Measurements from ENCODE around the gene HYDIN.

Gene HYDIN

DNA sequence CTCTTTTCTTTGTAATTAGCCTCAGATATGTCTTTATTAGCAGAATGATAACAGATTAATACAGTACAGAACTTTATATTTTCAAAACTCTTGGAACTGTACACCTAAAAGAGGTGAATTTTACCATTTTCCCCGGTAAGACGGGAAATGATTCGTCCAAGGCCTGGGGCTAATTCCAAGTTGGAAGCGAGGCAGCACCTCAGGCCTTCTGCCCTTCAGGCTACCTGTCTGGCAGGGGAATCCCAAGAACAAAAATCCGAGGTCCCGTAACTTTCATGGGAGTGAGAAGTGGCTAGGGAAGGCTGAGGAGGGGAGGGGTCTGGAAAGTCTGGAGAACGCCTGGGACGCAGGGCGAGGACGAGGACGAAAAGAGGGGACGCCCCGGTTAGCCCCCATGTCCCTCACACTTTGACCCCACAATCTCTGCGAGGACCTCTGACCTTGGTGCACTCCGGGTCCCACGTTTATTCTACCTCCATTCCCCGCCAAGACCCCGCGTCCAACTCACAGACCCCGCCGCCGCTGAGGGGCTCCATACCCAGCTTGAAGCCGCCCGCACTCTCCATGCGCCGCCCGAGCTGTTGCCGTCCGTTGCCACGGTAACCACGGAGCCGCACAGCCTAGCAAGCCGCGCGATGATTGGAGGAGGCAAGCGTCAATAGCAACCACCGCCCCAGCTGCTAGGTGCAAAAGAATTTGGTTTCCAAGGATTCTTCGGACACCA lies at the start of gene HYDIN:
Gene HYDIN (minus strand): TSS at position 601 of the 724 bp plus-strand sequence. CDS start 43,827 bp downstream, outside the sequence.
- H3K4me1 ChIP-seq (ENCODE audit: insufficient read depth, low read length, poor library complexity, severe bottlenecking), result no peaks in the 10 kb centered on the region
- H2AFZ ChIP-seq (ENCODE audit: low read length), result no peak within 1 kb of the TSS
- no peak within 1 kb of the TSS for H3K9ac ChIP-seq (ENCODE audit: low read depth, low read length, poor library complexity, severe bottlenecking)
- no peak for TF ChIP-seq EZH2phosphoT487 (IDR thresholded peaks at IDR 0.05; ENCODE audit: borderline replicate concordance)
- TF ChIP-seq, protein P1, sequence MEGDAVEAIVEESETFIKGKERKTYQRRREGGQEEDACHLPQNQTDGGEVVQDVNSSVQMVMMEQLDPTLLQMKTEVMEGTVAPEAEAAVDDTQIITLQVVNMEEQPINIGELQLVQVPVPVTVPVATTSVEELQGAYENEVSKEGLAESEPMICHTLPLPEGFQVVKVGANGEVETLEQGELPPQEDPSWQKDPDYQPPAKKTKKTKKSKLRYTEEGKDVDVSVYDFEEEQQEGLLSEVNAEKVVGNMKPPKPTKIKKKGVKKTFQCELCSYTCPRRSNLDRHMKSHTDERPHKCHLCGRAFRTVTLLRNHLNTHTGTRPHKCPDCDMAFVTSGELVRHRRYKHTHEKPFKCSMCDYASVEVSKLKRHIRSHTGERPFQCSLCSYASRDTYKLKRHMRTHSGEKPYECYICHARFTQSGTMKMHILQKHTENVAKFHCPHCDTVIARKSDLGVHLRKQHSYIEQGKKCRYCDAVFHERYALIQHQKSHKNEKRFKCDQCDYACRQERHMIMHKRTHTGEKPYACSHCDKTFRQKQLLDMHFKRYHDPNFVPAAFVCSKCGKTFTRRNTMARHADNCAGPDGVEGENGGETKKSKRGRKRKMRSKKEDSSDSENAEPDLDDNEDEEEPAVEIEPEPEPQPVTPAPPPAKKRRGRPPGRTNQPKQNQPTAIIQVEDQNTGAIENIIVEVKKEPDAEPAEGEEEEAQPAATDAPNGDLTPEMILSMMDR (conservative IDR thresholded peaks at IDR 0.05; ENCODE audit: low read length), result no peak
- no peaks in the 10 kb centered on the region for H3K9me2 ChIP-seq (replicated peaks; ENCODE audit: low read depth, low read length)
- no peaks in the 10 kb centered on the region for H3K36me3 ChIP-seq (ENCODE audit: insufficient read depth, low read length)
- H3K4me2 ChIP-seq (ENCODE audit: low read depth, low read length, poor library complexity, severe bottlenecking), result no peak within 1 kb of the TSS
- H4K20me1 ChIP-seq (ENCODE audit: insufficient read depth, low read length, poor library complexity, severe bottlenecking), result no peaks in the 10 kb centered on the region
- H3K27me3 ChIP-seq (ENCODE audit: insufficient read depth, low read length, poor library complexity, severe bottlenecking), result no peaks in the 10 kb centered on the region
- H3K4me3 ChIP-seq (ENCODE audit: low read length, poor library complexity, severe bottlenecking), result no peak within 1 kb of the TSS
- peaks cover 3% of the 10 kb centered on the region; the same call in 1 of the 2 replicates for H3K9me3 ChIP-seq (ENCODE audit: insufficient read depth, low read depth, low read length)
- no peaks in the 10 kb centered on the region for H3K79me2 ChIP-seq (ENCODE audit: insufficient read depth, low read length)
- no peaks in the 10 kb centered on the region for H3F3A ChIP-seq (ENCODE audit: low read depth)

DNA sequence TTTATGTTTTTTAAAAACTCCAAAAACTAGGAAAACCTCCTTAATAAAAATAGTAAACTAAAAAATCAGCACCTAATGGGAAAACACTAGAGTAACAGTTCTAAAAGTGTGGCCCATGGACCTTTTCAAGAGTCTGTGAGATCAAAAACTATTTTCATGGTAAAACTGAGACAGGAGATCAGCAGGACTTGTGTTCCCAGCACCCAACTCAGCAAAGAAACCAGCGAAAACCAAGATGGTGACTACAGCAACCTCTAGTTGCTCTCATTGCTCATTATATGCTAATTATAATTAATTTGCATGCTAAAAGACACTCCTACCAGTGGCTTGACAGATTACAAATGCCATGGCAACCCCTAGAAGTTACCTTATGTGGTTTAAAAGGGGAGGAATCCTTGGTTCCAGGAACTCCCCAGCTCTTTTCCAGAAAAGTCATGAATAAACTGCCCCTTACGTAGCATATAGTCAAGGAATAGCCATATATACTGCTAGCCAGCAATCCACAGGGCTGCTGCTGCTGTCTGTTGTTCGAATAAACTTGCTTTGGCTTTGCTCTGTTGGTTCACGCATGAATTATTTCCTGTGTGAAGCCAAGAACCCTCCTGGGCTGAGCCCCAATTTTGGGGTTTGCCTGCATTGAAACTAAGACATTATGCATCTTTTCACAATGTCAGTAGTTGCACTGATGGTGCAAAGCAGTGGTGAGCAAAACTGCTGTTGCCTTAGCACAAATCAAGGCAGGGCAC lies 46.2 kb upstream of the HYDIN start:
- H3K4me1 ChIP-seq (ENCODE audit: insufficient read depth, low read length, poor library complexity, severe bottlenecking), result no peaks in the 10 kb centered on the region
- H2AFZ ChIP-seq (ENCODE audit: low read length), result no peak overlapping the region
- H3K4me3 ChIP-seq (ENCODE audit: low read length, poor library complexity, severe bottlenecking), result no peak overlapping the region
- H3K36me3 ChIP-seq (ENCODE audit: insufficient read depth, low read length), result no peaks in the 10 kb centered on the region
- no peaks in the 10 kb centered on the region for H3K9me2 ChIP-seq (replicated peaks; ENCODE audit: low read depth, low read length)
- H3K27me3 ChIP-seq (ENCODE audit: insufficient read depth, low read length, poor library complexity, severe bottlenecking), result no peaks in the 10 kb centered on the region
- H4K20me1 ChIP-seq (ENCODE audit: insufficient read depth, low read length, poor library complexity, severe bottlenecking), result no peaks in the 10 kb centered on the region
- no peaks in the 10 kb centered on the region for H3K79me2 ChIP-seq (ENCODE audit: insufficient read depth, low read length)
- H3K4me2 ChIP-seq (ENCODE audit: low read depth, low read length, poor library complexity, severe bottlenecking), result no peak overlapping the region
- 0 out of 2 replicates have a peak, but pooled peaks cover 8% of the 10 kb centered on the region for H3K9me3 ChIP-seq (ENCODE audit: insufficient read depth, low read depth, low read length)
- H3F3A ChIP-seq (ENCODE audit: low read depth), result no peaks in the 10 kb centered on the region
- no peak overlapping the region for H3K9ac ChIP-seq (ENCODE audit: low read depth, low read length, poor library complexity, severe bottlenecking)
- TF ChIP-seq EZH2phosphoT487 (IDR thresholded peaks at IDR 0.05; ENCODE audit: borderline replicate concordance), result no peak
- TF ChIP-seq, protein P1 (conservative IDR thresholded peaks at IDR 0.05; ENCODE audit: low read length), result no peak

DNA sequence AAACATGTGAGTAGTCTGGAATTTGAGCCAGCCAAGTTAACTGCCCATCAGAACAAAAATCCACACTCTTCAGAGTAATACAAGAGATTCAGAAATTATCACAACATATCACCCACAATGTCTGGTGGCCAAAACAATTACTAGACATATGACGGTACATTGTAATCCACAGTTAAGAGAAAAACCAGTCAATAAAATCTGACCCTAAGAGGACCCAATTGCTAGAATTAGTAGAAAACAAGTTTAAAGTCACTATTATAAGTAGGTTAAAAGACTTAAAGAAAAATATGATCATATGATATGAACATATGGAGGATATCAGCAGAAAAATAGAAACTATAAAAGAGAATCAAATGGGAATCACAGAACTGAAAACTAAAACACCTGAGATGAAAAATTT lies 42.9 kb upstream of the HYDIN start:
- Histone ChIP-seq H3K79me2 (ENCODE audit: insufficient read depth, low read length) (no peaks in the 10 kb centered on the region), H3K4me1 (ENCODE audit: insufficient read depth, low read length, poor library complexity, severe bottlenecking) (no peaks in the 10 kb centered on the region), H3K36me3 (ENCODE audit: insufficient read depth, low read length) (no peaks in the 10 kb centered on the region), H3F3A (ENCODE audit: low read depth) (no peaks in the 10 kb centered on the region), H3K4me2 (ENCODE audit: low read depth, low read length, poor library complexity, severe bottlenecking) (no peak overlapping the region), H3K9me2 (replicated peaks; ENCODE audit: low read depth, low read length) (no peaks in the 10 kb centered on the region), H3K4me3 (ENCODE audit: low read length, poor library complexity, severe bottlenecking) (no peak overlapping the region), H4K20me1 (ENCODE audit: insufficient read depth, low read length, poor library complexity, severe bottlenecking) (no peaks in the 10 kb centered on the region), H2AFZ (ENCODE audit: low read length) (no peak overlapping the region), H3K9ac (ENCODE audit: low read depth, low read length, poor library complexity, severe bottlenecking) (no peak overlapping the region), H3K27me3 (ENCODE audit: insufficient read depth, low read length, poor library complexity, severe bottlenecking) (no peaks in the 10 kb centered on the region), H3K9me3 (ENCODE audit: insufficient read depth, low read depth, low read length) (0 out of 2 replicates have a peak, but pooled peaks cover 8% of the 10 kb centered on the region)
- TF ChIP-seq EZH2phosphoT487 (IDR thresholded peaks at IDR 0.05; ENCODE audit: borderline replicate concordance), result no peak
- TF ChIP-seq, protein P1 (conservative IDR thresholded peaks at IDR 0.05; ENCODE audit: low read length), result no peak

Measured in Loucy (cell line).